Stimulated activated naive CD4-positive, alpha-beta T cell treated with Interleukin-2 at 50 U/mL for 16 hours (primary cell): Measurements from ENCODE around the gene FAM72C.
"Not testable (repeated sequence)": the region's sequence is repeated elsewhere in the genome, so short reads cannot be mapped to it uniquely, and the experiment has no call there.

Experiments used
- DNase-seq: peaks from one replicate; lab custom pipeline; 2025; lab: John Stamatoyannopoulos, UW

The FAM72C gene

GRCh38 chr1:143971924-143972700 lies at the start of gene FAM72C:
FAM72C (minus strand) TSS chr1:143971986; CDS start chr1:143971141, 845 bp downstream.
- DNase-seq = not testable (repeated sequence)

GRCh38 chr1:144020001-144020738 lies 48.4 kb upstream of the FAM72C start:
- not testable (repeated sequence) for DNase-seq

- DNase-seq = not testable (repeated sequence)
Measured at GRCh38 chr1:144019101-144019500, 47.3 kb upstream of the FAM72C start.

- not testable (repeated sequence) for DNase-seq
Measured at GRCh38 chr1:144015180-144015966, 43.6 kb upstream of the FAM72C start.

GRCh38 chr1:144014528-144014927 lies 42.7 kb upstream of the FAM72C start:
- not testable (repeated sequence) for DNase-seq

GRCh38 chr1:144014121-144014520 lies 42.3 kb upstream of the FAM72C start:
- DNase-seq = not testable (repeated sequence)

- not testable (repeated sequence) for DNase-seq
Measured at GRCh38 chr1:144012168-144012733, 40.5 kb upstream of the FAM72C start.

GRCh38 chr1:144009410-144009809 lies 37.6 kb upstream of the FAM72C start:
- not testable (repeated sequence) for DNase-seq

- DNase-seq = not testable (repeated sequence)
Measured at GRCh38 chr1:144004259-144004658, 32.5 kb upstream of the FAM72C start.

GRCh38 chr1:144003306-144004029 lies 31.7 kb upstream of the FAM72C start:
- not testable (repeated sequence) for DNase-seq

- not testable (repeated sequence) for DNase-seq
Measured at GRCh38 chr1:144002141-144002881, 30.5 kb upstream of the FAM72C start.

GRCh38 chr1:144001077-144001476 lies 29.3 kb upstream of the FAM72C start:
- DNase-seq = not testable (repeated sequence)

- not testable (repeated sequence) for DNase-seq
Measured at GRCh38 chr1:143996020-143996419, 24.2 kb upstream of the FAM72C start.

GRCh38 chr1:143993301-143993907 lies 21.6 kb upstream of the FAM72C start:
- not testable (repeated sequence) for DNase-seq

GRCh38 chr1:143990699-143991098 lies 18.9 kb upstream of the FAM72C start:
- not testable (repeated sequence) for DNase-seq

GRCh38 chr1:143989719-143990118 lies 17.9 kb upstream of the FAM72C start:
- DNase-seq = not testable (repeated sequence)

GRCh38 chr1:143989427-143989712 lies 17.6 kb upstream of the FAM72C start:
- DNase-seq = not testable (repeated sequence)

GRCh38 chr1:143988602-143989426 lies 17.0 kb upstream of the FAM72C start:
- DNase-seq = not testable (repeated sequence)

- DNase-seq = not testable (repeated sequence)
Measured at GRCh38 chr1:143987868-143988267, 16.1 kb upstream of the FAM72C start.
